AG10803 (cell line): ENCODE results near the gene FOLR1.

Experiments
- DNase-seq: peaks from one replicate; pipeline ENCODE4 v3.0.0; 2010; ENCODE audit warnings: low read depth
- H3K4me3 ChIP-seq: 2 replicates; pipeline ENCODE4 v1.5.1; 2011; ENCODE audit warnings: mild to moderate bottlenecking, low read length, control low read depth
- TF ChIP-seq, protein P1 (sequence below): conservative IDR thresholded peaks from 2 replicates; pipeline ENCODE4 v1.5.1; 2011; ENCODE audit warnings: mild to moderate bottlenecking, low read length, control low read depth, inconsistent platforms

The FOLR1 gene

DNA sequence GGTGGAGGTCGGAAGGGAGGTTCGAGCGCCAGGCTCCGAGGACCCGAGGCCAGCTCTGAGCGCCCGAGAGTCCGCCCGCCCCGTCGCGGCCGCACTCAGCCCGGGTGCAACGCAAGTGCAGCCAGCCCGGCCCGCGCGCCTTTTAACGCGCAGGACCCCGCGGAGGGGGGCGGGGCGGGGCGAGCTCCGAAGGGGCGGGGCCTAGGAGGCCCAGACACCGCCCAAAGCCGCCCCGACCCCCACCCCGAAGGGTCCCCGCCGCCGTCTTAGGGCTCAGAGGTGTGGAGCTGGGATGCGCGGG lies 52.1 kb downstream of the FOLR1 start, which contains the start of gene PHOX2A:
Gene PHOX2A (minus strand): TSS at position 117 of the 301 bp plus-strand sequence. CDS start 172 bp downstream, outside the sequence.
- H3K4me3 ChIP-seq: no peak within 1 kb of the TSS
- TF ChIP-seq, protein P1, sequence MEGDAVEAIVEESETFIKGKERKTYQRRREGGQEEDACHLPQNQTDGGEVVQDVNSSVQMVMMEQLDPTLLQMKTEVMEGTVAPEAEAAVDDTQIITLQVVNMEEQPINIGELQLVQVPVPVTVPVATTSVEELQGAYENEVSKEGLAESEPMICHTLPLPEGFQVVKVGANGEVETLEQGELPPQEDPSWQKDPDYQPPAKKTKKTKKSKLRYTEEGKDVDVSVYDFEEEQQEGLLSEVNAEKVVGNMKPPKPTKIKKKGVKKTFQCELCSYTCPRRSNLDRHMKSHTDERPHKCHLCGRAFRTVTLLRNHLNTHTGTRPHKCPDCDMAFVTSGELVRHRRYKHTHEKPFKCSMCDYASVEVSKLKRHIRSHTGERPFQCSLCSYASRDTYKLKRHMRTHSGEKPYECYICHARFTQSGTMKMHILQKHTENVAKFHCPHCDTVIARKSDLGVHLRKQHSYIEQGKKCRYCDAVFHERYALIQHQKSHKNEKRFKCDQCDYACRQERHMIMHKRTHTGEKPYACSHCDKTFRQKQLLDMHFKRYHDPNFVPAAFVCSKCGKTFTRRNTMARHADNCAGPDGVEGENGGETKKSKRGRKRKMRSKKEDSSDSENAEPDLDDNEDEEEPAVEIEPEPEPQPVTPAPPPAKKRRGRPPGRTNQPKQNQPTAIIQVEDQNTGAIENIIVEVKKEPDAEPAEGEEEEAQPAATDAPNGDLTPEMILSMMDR: no peak
- DNase-seq: no peak

GRCh38 chr11:72244361-72245262 lies 52.7 kb downstream of the FOLR1 start:
- no peak overlapping the region for H3K4me3 ChIP-seq
- TF ChIP-seq, protein P1: no peak
- DNase-seq: no peak

- TF ChIP-seq, protein P1: no peak
- DNase-seq: no peak
- no peak overlapping the region for H3K4me3 ChIP-seq
Observed at GRCh38 chr11:72245263-72245816, 53.4 kb downstream of the FOLR1 start.
